Effector memory CD4-positive, alpha-beta T cell (primary cell): ENCODE measurements around the gene CAMSAP1.

Source experiments
- DNase-seq, 3 donors: peaks; one replicate each; pipeline ENCODE4 v3.0.0-alpha.2; 2020
- H3K27ac ChIP-seq: 2 replicates; pipeline ENCODE4 v1.7.0; 2013; ENCODE audit warnings: mild to moderate bottlenecking, low read length, moderate library complexity; ENCODE audit not compliant: insufficient read depth, poor library complexity, severe bottlenecking
- H3K27me3 ChIP-seq: replicated peaks from 2 replicates; pipeline ENCODE4 v1.7.0; 2013; ENCODE audit warnings: mild to moderate bottlenecking, low read length; ENCODE audit not compliant: insufficient read depth, control insufficient read depth, poor library complexity, severe bottlenecking
- H3K36me3 ChIP-seq: 2 replicates; pipeline ENCODE4 v1.7.0; 2013; ENCODE audit warnings: mild to moderate bottlenecking, low read length, moderate library complexity; ENCODE audit not compliant: control insufficient read depth, insufficient read depth
- H3K4me1 ChIP-seq: 2 replicates; pipeline ENCODE4 v1.7.0; 2013; ENCODE audit warnings: low read length, mild to moderate bottlenecking; ENCODE audit not compliant: control insufficient read depth, insufficient read depth, poor library complexity, severe bottlenecking
- H3K4me3 ChIP-seq: 2 replicates; pipeline ENCODE4 v1.7.0; 2013; ENCODE audit warnings: low read length, low read depth, mild to moderate bottlenecking; ENCODE audit not compliant: insufficient read depth, poor library complexity, severe bottlenecking
- H3K9me3 ChIP-seq: 2 replicates; pipeline ENCODE4 v1.7.0; 2013; ENCODE audit warnings: mild to moderate bottlenecking, low read length, moderate library complexity; ENCODE audit not compliant: control insufficient read depth

CAMSAP1 gene

GRCh38 chr9:135815830-135816650 lies 91.3 kb downstream of the CAMSAP1 start:
- H3K4me3 ChIP-seq = no peak overlapping the region
- H3K27me3 ChIP-seq = no peaks in the 10 kb centered on the region
- no peaks in the 10 kb centered on the region for H3K4me1 ChIP-seq
- no peak overlapping the region for H3K27ac ChIP-seq
- peaks cover 75% of the 10 kb centered on the region for H3K36me3 ChIP-seq
- no peaks in the 10 kb centered on the region for H3K9me3 ChIP-seq
- DNase-seq = no peak

GRCh38 chr9:135815413-135815812 lies 91.9 kb downstream of the CAMSAP1 start:
- H3K27me3 ChIP-seq = no peaks in the 10 kb centered on the region
- no peaks in the 10 kb centered on the region for H3K4me1 ChIP-seq
- H3K9me3 ChIP-seq = no peaks in the 10 kb centered on the region
- H3K4me3 ChIP-seq = no peak overlapping the region
- peaks cover 74% of the 10 kb centered on the region for H3K36me3 ChIP-seq
- DNase-seq = no peak
- H3K27ac ChIP-seq = no peak overlapping the region

GRCh38 chr9:135814421-135815095 lies 92.8 kb downstream of the CAMSAP1 start:
- H3K9me3 ChIP-seq = no peaks in the 10 kb centered on the region
- no peak for DNase-seq
- H3K27me3 ChIP-seq = no peaks in the 10 kb centered on the region
- H3K27ac ChIP-seq = no peak overlapping the region
- H3K4me3 ChIP-seq = no peak overlapping the region
- no peaks in the 10 kb centered on the region for H3K4me1 ChIP-seq
- H3K36me3 ChIP-seq = peaks cover 72% of the 10 kb centered on the region

GRCh38 chr9:135813671-135814290 lies 93.6 kb downstream of the CAMSAP1 start:
- Histone ChIP-seq H3K36me3 (peaks cover 68% of the 10 kb centered on the region), H3K9me3 (no peaks in the 10 kb centered on the region)

GRCh38 chr9:135812961-135813360 lies 94.4 kb downstream of the CAMSAP1 start:
- Histone ChIP-seq H3K9me3 (no peaks in the 10 kb centered on the region), H3K4me1 (no peaks in the 10 kb centered on the region), H3K27me3 (no peaks in the 10 kb centered on the region), H3K4me3 (no peak overlapping the region), H3K27ac (no peak overlapping the region), H3K36me3 (peaks cover 60% of the 10 kb centered on the region)
- DNase-seq = no peak

More at GRCh38 chr9:135813671-135814290, 93.6 kb downstream of the CAMSAP1 start:
- Histone ChIP-seq H3K27me3 (no peaks in the 10 kb centered on the region), H3K27ac (no peak overlapping the region), H3K4me3 (no peak overlapping the region), H3K4me1 (no peaks in the 10 kb centered on the region)
- DNase-seq = no peak

GRCh38 chr9:135811801-135812200 lies 95.5 kb downstream of the CAMSAP1 start:
- no peak for DNase-seq
- Histone ChIP-seq H3K36me3 (peaks cover 49% of the 10 kb centered on the region), H3K27ac (no peak overlapping the region), H3K4me1 (no peaks in the 10 kb centered on the region), H3K27me3 (no peaks in the 10 kb centered on the region), H3K9me3 (no peaks in the 10 kb centered on the region), H3K4me3 (no peak overlapping the region)

- no peak for DNase-seq
- Histone ChIP-seq H3K27me3 (no peaks in the 10 kb centered on the region), H3K27ac (no peak overlapping the region), H3K9me3 (no peaks in the 10 kb centered on the region), H3K4me3 (no peak overlapping the region), H3K36me3 (peaks cover 41% of the 10 kb centered on the region), H3K4me1 (no peaks in the 10 kb centered on the region)
These were observed 96.4 kb downstream of the CAMSAP1 start for GRCh38 chr9:135810806-135811575.

- Histone ChIP-seq H3K9me3 (no peaks in the 10 kb centered on the region), H3K27ac (no peak overlapping the region), H3K4me3 (no peak overlapping the region), H3K27me3 (no peaks in the 10 kb centered on the region), H3K36me3 (peaks cover 24% of the 10 kb centered on the region), H3K4me1 (no peaks in the 10 kb centered on the region)
- no peak for DNase-seq
These were observed 98.2 kb downstream of the CAMSAP1 start for GRCh38 chr9:135809166-135809565.

- H3K27ac ChIP-seq = no peak overlapping the region
- H3K9me3 ChIP-seq = no peaks in the 10 kb centered on the region
- H3K4me3 ChIP-seq = no peak overlapping the region
- DNase-seq = no peak
- peaks cover 8% of the 10 kb centered on the region for H3K36me3 ChIP-seq
- H3K4me1 ChIP-seq = no peaks in the 10 kb centered on the region
- no peaks in the 10 kb centered on the region for H3K27me3 ChIP-seq
These were observed 101.8 kb downstream of the CAMSAP1 start for GRCh38 chr9:135805422-135806022.
